Fibroblast of pulmonary artery (primary cell): Measurements from ENCODE around the gene TBC1D2B.

Experiments
- DNase-seq: peaks from one replicate; pipeline ENCODE4 v3.0.0-alpha.2; 2010; ENCODE audit warnings: low read depth
- H3K4me3 ChIP-seq: replicated peaks from 2 replicates; pipeline ENCODE4 v1.5.1; 2011; ENCODE audit warnings: low read depth, mild to moderate bottlenecking, control low read depth, low read length, moderate library complexity
- CTCF ChIP-seq: IDR thresholded peaks from 2 replicates; pipeline ENCODE4 v1.5.1; 2011; ENCODE audit warnings: mild to moderate bottlenecking, control low read depth, low read length, inconsistent platforms; ENCODE audit errors: missing control alignments

Gene TBC1D2B

GRCh38 chr15:78041946-78042345 is 35.6 kb downstream of the TBC1D2B start:
- H3K4me3 ChIP-seq, result no peak overlapping the region

GRCh38 chr15:78040653-78041244 is 36.8 kb downstream of the TBC1D2B start:
- H3K4me3 ChIP-seq, result no peak overlapping the region
- DNase-seq, result no peak
- TF ChIP-seq CTCF, result no peak

More at GRCh38 chr15:78041946-78042345, 35.6 kb downstream of the TBC1D2B start:
- DNase-seq, result no peak
- TF ChIP-seq CTCF, result no peak

DNA sequence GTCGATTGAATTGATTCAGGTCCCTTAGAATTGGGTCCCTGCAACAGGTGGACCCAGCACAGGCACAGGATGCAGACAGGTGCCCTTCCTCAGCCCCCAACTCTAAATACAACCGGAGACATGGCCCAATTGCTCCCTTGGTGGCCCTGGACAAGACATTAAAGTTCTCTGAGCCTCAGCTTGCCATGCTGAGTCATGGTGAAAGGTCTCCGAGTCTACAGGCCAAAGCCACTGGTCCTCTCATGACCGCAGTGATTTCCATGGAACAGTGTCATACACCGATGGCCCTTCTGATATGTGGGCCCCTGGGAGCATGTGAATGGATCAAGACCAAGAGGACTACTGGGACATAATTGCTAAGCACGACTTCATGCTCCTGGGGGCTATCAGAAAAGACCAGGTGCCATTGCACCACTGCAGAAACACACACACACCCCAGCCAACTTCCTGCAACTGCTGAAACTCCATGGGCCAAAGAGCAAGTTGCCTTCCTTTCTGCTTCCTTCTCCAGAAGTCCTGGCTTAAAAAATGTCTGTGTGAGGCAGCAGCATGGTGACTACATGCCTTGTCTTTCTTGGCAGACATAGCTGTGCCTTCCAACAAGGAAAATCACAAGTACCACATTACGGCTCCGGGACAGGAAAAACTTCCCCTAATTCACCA is 38.8 kb downstream of the TBC1D2B start:
- no peak for TF ChIP-seq CTCF
- no peak for DNase-seq
- no peak overlapping the region for H3K4me3 ChIP-seq

DNA sequence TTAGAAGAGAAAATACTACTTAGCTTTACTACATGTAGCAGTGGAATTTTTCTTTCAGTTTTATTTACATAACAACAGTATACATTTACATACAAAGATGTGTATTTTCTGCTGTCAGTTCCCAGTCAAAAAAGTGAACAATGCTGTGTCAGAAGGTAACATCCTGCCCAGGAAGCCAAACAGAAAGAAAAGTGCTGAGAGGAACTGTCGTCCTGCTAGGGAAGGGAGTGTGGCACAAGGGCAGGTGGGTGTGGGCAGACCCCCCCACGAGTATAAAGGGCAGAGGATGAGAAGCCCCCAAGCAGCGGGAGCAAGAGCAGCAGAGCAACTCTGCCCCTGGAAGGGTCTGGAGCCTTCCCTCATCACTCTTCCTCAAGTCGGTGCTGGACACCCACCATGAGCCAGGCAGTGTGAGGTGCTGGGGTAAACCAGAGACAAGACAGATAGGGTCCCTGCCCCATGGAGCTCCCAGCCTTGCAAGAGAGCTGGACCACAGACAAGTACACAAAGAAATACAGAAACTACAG is 39.7 kb downstream of the TBC1D2B start:
- no peak overlapping the region for H3K4me3 ChIP-seq

GRCh38 chr15:78037328-78037727 is 40.2 kb downstream of the TBC1D2B start:
- TF ChIP-seq CTCF, result no peak
- no peak for DNase-seq
- H3K4me3 ChIP-seq, result no peak overlapping the region

More for the DNA sequence above, 39.7 kb downstream of the TBC1D2B start:
- TF ChIP-seq CTCF, result no peak
- no peak for DNase-seq

DNA sequence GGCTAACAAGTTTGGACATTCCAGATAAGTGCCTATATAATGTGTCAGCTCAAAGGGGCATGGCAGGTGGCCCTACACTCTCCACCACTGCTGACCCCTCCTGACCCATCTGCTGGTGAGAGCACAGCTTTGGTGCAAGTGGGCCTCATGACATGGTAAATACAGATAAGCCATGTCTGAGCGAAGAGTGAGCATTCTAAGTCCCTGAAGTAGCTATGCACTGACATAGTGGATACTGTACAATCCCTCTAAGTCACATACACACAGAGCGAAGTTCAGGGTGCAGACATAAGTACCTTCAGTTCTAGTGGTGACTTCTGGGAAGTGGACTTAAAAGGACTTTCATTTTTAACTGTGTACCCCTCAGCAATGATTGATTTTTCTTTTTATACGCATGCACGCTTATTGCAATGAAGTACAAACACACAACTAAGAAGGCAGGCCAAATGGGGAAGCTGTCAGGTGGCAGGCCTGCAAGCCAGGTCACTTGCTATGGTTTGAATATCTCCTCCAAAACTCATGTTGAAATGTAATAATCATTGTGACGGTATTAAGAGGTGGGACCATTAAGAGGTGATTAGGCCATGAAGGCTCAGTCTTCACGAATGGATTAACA is 41.5 kb downstream of the TBC1D2B start:
- no peak overlapping the region for H3K4me3 ChIP-seq
- no peak for TF ChIP-seq CTCF
- no peak for DNase-seq
